ENCODE results near the gene EAF1.
"Not testable (repeated sequence)": the region's sequence is repeated elsewhere in the genome, so short reads cannot be mapped to it uniquely, and the experiment has no call there.

The EAF1 gene

GRCh38 chr3:15409239-15409638 lies 18.2 kb upstream of the EAF1 start:
- DNase-seq, result no peak

- no peak for DNase-seq
These were observed 17.6 kb upstream of the EAF1 start for GRCh38 chr3:15409774-15410173.

- DNase-seq, result not testable (repeated sequence)
These were observed 16.4 kb upstream of the EAF1 start for GRCh38 chr3:15410966-15411365.

GRCh38 chr3:15420871-15421270 lies 6.5 kb upstream of the EAF1 start:
- no peak for DNase-seq

GRCh38 chr3:15426579-15427118 lies 749 bp upstream of the EAF1 start:
- no peak for DNase-seq

GRCh38 chr3:15427981-15428380 lies 583 bp downstream of the EAF1 start:
- DNase-seq, result no peak

GRCh38 chr3:15428539-15428938 lies 1.1 kb downstream of the EAF1 start:
- DNase-seq, result no peak

GRCh38 chr3:15429080-15429479 lies 1.7 kb downstream of the EAF1 start:
- no peak for DNase-seq

GRCh38 chr3:15430624-15431023 lies 3.2 kb downstream of the EAF1 start:
- no peak for DNase-seq

- no peak for DNase-seq
These were observed 3.9 kb downstream of the EAF1 start for GRCh38 chr3:15431256-15431837.

GRCh38 chr3:15433531-15433930 lies 6.1 kb downstream of the EAF1 start:
- DNase-seq, result no peak

GRCh38 chr3:15434756-15435155 lies 7.4 kb downstream of the EAF1 start:
- no peak for DNase-seq

- no peak for DNase-seq
These were observed 8.8 kb downstream of the EAF1 start for GRCh38 chr3:15436246-15436645.

- no peak for DNase-seq
These were observed 11.6 kb downstream of the EAF1 start for GRCh38 chr3:15438983-15439382.

- no peak for DNase-seq
These were observed 12.1 kb downstream of the EAF1 start for GRCh38 chr3:15439476-15439875.

GRCh38 chr3:15440891-15441290 lies 13.5 kb downstream of the EAF1 start:
- no peak for DNase-seq

GRCh38 chr3:15443826-15444524 lies 16.6 kb downstream of the EAF1 start:
- DNase-seq, result no peak

- DNase-seq, result no peak
These were observed 22.3 kb downstream of the EAF1 start for GRCh38 chr3:15449489-15450224.

GRCh38 chr3:15450438-15451215 lies 23.2 kb downstream of the EAF1 start:
- DNase-seq, result no peak

GRCh38 chr3:15451216-15452113 lies 24.1 kb downstream of the EAF1 start:
- DNase-seq, result no peak

GRCh38 chr3:15452156-15452555 lies 24.8 kb downstream of the EAF1 start:
- DNase-seq, result no peak

- no peak for DNase-seq
These were observed 25.6 kb downstream of the EAF1 start for GRCh38 chr3:15452961-15453360.
